Uterus (tissue), 2 donors: ENCODE measurements around the gene PAQR5.

Experiments
- POLR2A ChIP-seq, 2 donors: fragments of 450-650 bp; IDR thresholded peaks; one replicate each; pipeline ENCODE4 v1.6.1; 2016; ENCODE audit warnings: antibody characterized with exemption in 2 of 2, mild to moderate bottlenecking in 1 of 2, moderate library complexity in 1 of 2
- TF ChIP-seq, protein P1 (sequence below), 4 experiments: fragments of 200-600 bp in 2 of 4; fragments of 450-650 bp in 2 of 4; sonication (generic) in 2 of 4; IDR thresholded peaks; one replicate each; pipeline ENCODE4 v1.5.1; 2016 to 2019; ENCODE audit warnings: antibody characterized with exemption in 4 of 4, mild to moderate bottlenecking in 2 of 4, moderate library complexity in 1 of 4

DNA sequence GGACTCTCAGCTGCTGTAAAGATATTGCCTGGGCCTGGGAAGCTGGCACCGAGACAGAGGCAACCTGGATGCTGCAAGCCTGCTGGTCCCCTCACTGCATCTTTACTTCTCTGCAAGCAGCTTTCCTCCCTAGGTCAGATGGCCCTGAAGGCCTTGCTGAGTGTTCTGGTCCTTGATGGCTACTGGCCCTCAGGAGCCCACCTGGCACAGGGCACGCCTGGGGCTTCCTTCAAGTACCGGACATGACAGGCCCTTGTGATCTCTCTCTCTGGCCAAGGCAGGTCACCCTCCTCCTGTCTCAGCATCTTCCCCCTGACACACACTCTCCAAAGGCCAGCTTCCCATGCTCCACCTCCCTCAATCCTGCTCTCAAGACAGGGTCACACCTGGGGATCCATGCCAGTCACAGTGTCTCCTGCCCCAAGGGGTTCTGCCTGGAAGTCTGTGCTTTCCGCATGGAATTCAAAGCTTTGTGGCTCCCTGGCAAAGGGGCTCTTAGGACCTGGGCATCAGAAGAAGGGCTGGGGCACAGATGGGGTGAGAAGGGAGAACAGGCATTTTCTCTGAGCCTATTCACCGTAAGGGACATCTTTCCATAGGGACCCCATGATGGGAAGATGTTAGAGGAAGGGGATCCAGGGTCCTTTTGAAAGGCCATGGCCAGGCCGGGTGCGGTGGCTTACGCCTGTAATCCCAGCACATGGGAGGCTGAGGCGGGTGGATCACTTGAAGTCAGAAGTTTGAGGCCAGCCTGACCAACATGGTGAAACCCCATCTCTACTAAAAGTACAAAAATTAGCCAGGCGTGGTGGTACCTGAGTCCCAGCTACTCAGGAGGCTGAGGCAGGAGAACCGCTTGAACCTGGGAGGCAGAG is 4.7 kb upstream of the PAQR5 start:
- TF ChIP-seq, protein P1, sequence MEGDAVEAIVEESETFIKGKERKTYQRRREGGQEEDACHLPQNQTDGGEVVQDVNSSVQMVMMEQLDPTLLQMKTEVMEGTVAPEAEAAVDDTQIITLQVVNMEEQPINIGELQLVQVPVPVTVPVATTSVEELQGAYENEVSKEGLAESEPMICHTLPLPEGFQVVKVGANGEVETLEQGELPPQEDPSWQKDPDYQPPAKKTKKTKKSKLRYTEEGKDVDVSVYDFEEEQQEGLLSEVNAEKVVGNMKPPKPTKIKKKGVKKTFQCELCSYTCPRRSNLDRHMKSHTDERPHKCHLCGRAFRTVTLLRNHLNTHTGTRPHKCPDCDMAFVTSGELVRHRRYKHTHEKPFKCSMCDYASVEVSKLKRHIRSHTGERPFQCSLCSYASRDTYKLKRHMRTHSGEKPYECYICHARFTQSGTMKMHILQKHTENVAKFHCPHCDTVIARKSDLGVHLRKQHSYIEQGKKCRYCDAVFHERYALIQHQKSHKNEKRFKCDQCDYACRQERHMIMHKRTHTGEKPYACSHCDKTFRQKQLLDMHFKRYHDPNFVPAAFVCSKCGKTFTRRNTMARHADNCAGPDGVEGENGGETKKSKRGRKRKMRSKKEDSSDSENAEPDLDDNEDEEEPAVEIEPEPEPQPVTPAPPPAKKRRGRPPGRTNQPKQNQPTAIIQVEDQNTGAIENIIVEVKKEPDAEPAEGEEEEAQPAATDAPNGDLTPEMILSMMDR (IDR thresholded peaks at IDR 0.05): no peak
- TF ChIP-seq POLR2A (IDR thresholded peaks at IDR 0.05): no peak
